ENCODE measurements around the gene NECTIN4.

GRCh38 chr1:161069731-161070270 lies 19.6 kb downstream of the NECTIN4 start, which contains the start of gene ARHGAP30:
- TF ChIP-seq CTCF (IDR thresholded peaks at IDR 0.05) (no peak), POLR2A (IDR thresholded peaks at IDR 0.05) (no peak)
